Lower leg skin (tissue), 4 donors: ENCODE data around the gene PKP4. TPM values are rescaled to one million over a fixed set of nuclear protein-coding genes. Genes with fewer than 3 reads are reported as not detected.

Experiments
- DNase-seq, 2 donors: peaks; one replicate each; pipeline ENCODE4 v3.0.0-alpha.2; 2019; ENCODE audit warnings: low spot score in 2 of 2
- H3K4me3 ChIP-seq: fragments of 200-600 bp; sonication (generic); 2 replicates; pipeline ENCODE4 v1.5.1; 2017; ENCODE audit warnings: mild to moderate bottlenecking, low read depth; ENCODE audit not compliant: poor library complexity, severe bottlenecking
- CTCF ChIP-seq, 3 donors: fragments of 450-650 bp; IDR thresholded peaks; one replicate each; pipeline ENCODE4 v1.5.1; 2016; ENCODE audit warnings: antibody characterized with exemption in 3 of 3, mild to moderate bottlenecking in 3 of 3, moderate library complexity in 2 of 3
- POLR2A ChIP-seq, 2 donors: fragments of 450-650 bp; IDR thresholded peaks; one replicate each; pipeline ENCODE4 v1.6.1; 2016 to 2017; ENCODE audit warnings: antibody characterized with exemption in 2 of 2, mild to moderate bottlenecking in 1 of 2, moderate library complexity in 1 of 2
- WGBS, 2 donors: methylation state at CpG; one replicate each; pipeline ENCODE4 v1.1.5; 2018; 5-methylcytosine and 5-hydroxymethylcytosine counted together
- intact Hi-C: fragments of 100-400 bp; cut with DNase I; formaldehyde crosslinking; loops from one replicate; pipeline ENCODE4 v1.15.0; 2023; ENCODE audit warnings: low total_unique reads
- total RNA-seq, 4 donors: library from RNA; depleted of rRNA; stranded (reverse); fragments of >200 nt; gene quantifications; one replicate each; pipeline ENCODE4 v1.1.0, GENCODE V29; 2016

The PKP4 gene
- total RNA-seq, 4 donors from 2014 or later = 28.0 to 71.0 (median 43.6) TPM

GRCh38 chr2:158486150-158486969 lies 29.6 kb downstream of the PKP4 start:
- H3K4me3 ChIP-seq = no peak overlapping the region
- intact Hi-C loops = no loop called here
- no peak for DNase-seq
- 73 to 74% methylated on average over 3 of the region's 3 CpGs for WGBS, 2 donors
- TF ChIP-seq POLR2A (IDR thresholded peaks at IDR 0.05) (no peak), CTCF (IDR thresholded peaks at IDR 0.05) (no peak)

GRCh38 chr2:158486970-158487325 lies 30.2 kb downstream of the PKP4 start:
- 42 to 50% methylated on average over 5 of the region's 5 CpGs for WGBS, 2 donors
- no peak for TF ChIP-seq POLR2A (IDR thresholded peaks at IDR 0.05)
- TF ChIP-seq CTCF (IDR thresholded peaks at IDR 0.05) = no peak
- intact Hi-C loops = no loop called here
- H3K4me3 ChIP-seq = no peak overlapping the region
- DNase-seq = no peak

GRCh38 chr2:158487419-158487818 lies 30.7 kb downstream of the PKP4 start:
- TF ChIP-seq CTCF (IDR thresholded peaks at IDR 0.05) (no peak), POLR2A (IDR thresholded peaks at IDR 0.05) (no peak)

GRCh38 chr2:158488442-158489216 lies 31.9 kb downstream of the PKP4 start:
- H3K4me3 ChIP-seq = no peak overlapping the region
- intact Hi-C loops = no loop called here
- TF ChIP-seq CTCF (IDR thresholded peaks at IDR 0.05) = no peak
- no peak for TF ChIP-seq POLR2A (IDR thresholded peaks at IDR 0.05)
- 68 to 69% methylated on average over 2 of the region's 2 CpGs for WGBS, 2 donors
- no peak for DNase-seq

More at GRCh38 chr2:158487419-158487818, 30.7 kb downstream of the PKP4 start:
- no peak for DNase-seq
- H3K4me3 ChIP-seq = no peak overlapping the region
- intact Hi-C loops = no loop called here

- no peak overlapping the region for H3K4me3 ChIP-seq
- TF ChIP-seq CTCF (IDR thresholded peaks at IDR 0.05) = no peak
- no peak for TF ChIP-seq POLR2A (IDR thresholded peaks at IDR 0.05)
- intact Hi-C loops = no loop called here
- WGBS, 2 donors = 57 to 65% methylated on average over 6 of the region's 6 CpGs
- DNase-seq = no peak
These were observed 32.8 kb downstream of the PKP4 start for GRCh38 chr2:158489366-158490112.
